ENCODE measurements around the gene CCNY. TPM values are rescaled to one million over a fixed set of nuclear protein-coding genes. Genes with fewer than 3 reads are reported as not detected.

The CCNY gene
- total RNA-seq, 1 donor from 2014 or later, result 73.9 TPM

- no peak for DNase-seq (ENCODE audit: low spot score)
Observed at GRCh38 chr10:35613597-35614226, 277.4 kb downstream of the CCNY start.

GRCh38 chr10:35614312-35614711 is 278.0 kb downstream of the CCNY start:
- DNase-seq (ENCODE audit: low spot score), result no peak

Other genes with a start within 250 kb of the CCNY start
- gene CUL2, start 246.2 kb upstream of the CCNY start, total RNA-seq, result 28.2 TPM
- gene CREM, start 209.7 kb upstream of the CCNY start, total RNA-seq, result 40.3 TPM